Endothelial cell of umbilical vein (primary cell): Measurements from ENCODE around the gene BTAF1. TPM values are rescaled to one million over a fixed set of nuclear protein-coding genes. Genes with fewer than 3 reads are reported as not detected.

ENCODE experiments used
- BruUV-seq: library from RNA; stranded (reverse); fragments of 400-500 nt; replicated peaks from 2 replicates; lab custom pipeline; 2021; lab: Mats Ljungman, UMichigan
- CTCF ChIA-PET: fragments of 300-600, 350-600 bp; sonication (Branson Sonifier 250); formaldehyde crosslinking; loops from one replicate; lab custom pipeline; 2021; ENCODE audit warnings: antibody characterized with exemption, inconsistent platforms; lab: Charles Lee
- POLR2A ChIA-PET: fragments of 300-600, 350-600 bp; sonication (Branson Sonifier 250); formaldehyde crosslinking; loops from one replicate; lab custom pipeline; 2021; ENCODE audit warnings: antibody characterized with exemption, inconsistent platforms; lab: Charles Lee
- DNase-seq: peaks from one replicate; pipeline ENCODE4 v3.0.0-alpha.2; 2011; ENCODE audit warnings: low read depth, low spot score
- FAIRE-seq: peaks from 2 replicates; lab custom pipeline; 2011; peaks lifted over from hg19 to GRCh38; lab: Jason Lieb, UNC
- H2AFZ ChIP-seq: 2 replicates; pipeline ENCODE4 v1.6.0; 2012; ENCODE audit warnings: low read depth, low read length, control low read depth, inconsistent platforms
- H3K27ac ChIP-seq: 2 replicates; pipeline ENCODE4 v1.5.1; 2011; ENCODE audit warnings: low read depth, mild to moderate bottlenecking, control low read depth, low read length, moderate library complexity; ENCODE audit not compliant: insufficient read depth
- H3K27me3 ChIP-seq, 2 experiments: 2 replicates each; pipeline versions ENCODE4 v1.6.0 to v1.6.1; 2011; ENCODE audit warnings: low read length in 2 of 2, mixed read lengths in 1 of 2; ENCODE audit not compliant: control insufficient read depth in 2 of 2, insufficient read depth in 2 of 2
- H3K36me3 ChIP-seq, 2 experiments: 2 replicates in 1 of 2; 3 replicates in 1 of 2; pipeline ENCODE4 v1.5.1; 2011; ENCODE audit warnings: low read length in 2 of 2, mild to moderate bottlenecking in 1 of 2, moderate library complexity in 1 of 2; ENCODE audit not compliant: control insufficient read depth in 2 of 2, insufficient read depth in 2 of 2; ENCODE audit errors: extremely low read depth in 1 of 2
- H3K4me1 ChIP-seq: 3 replicates; pipeline ENCODE4 v1.5.1; 2011; ENCODE audit warnings: mild to moderate bottlenecking, low read length; ENCODE audit not compliant: control insufficient read depth, insufficient read depth; ENCODE audit errors: extremely low read depth
- H3K4me2 ChIP-seq: 2 replicates; pipeline ENCODE4 v1.6.1; 2011; ENCODE audit warnings: low read length, control low read depth, mixed read lengths; ENCODE audit not compliant: insufficient read depth
- H3K4me3 ChIP-seq, 3 experiments: fragments of 200-600 bp in 1 of 3; sonication (generic), shearing (Covaris generic) in 1 of 3; replicated peaks in 1 of 3; 2 replicates each; pipeline ENCODE4 v1.5.1; 2011 to 2016; ENCODE audit warnings: control low read depth in 3 of 3, low read length in 3 of 3, mild to moderate bottlenecking in 2 of 3, inconsistent platforms in 1 of 3, low read depth in 1 of 3, moderate library complexity in 1 of 3; ENCODE audit not compliant: insufficient read depth in 1 of 3
- H3K79me2 ChIP-seq: 2 replicates; pipeline ENCODE4 v1.6.0; 2012; ENCODE audit warnings: low read length, inconsistent platforms; ENCODE audit not compliant: control insufficient read depth, insufficient read depth
- H3K9ac ChIP-seq: replicated peaks from 2 replicates; pipeline ENCODE3; 2011; ENCODE audit warnings: low read length, control low read depth; ENCODE audit not compliant: insufficient read depth; ENCODE audit errors: extremely low read depth
- H3K9me1 ChIP-seq: replicated peaks from 3 replicates; pipeline ENCODE4 v1.6.0; 2011; ENCODE audit warnings: mild to moderate bottlenecking, low read length; ENCODE audit not compliant: control insufficient read depth, insufficient read depth; ENCODE audit errors: extremely low read depth
- H3K9me3 ChIP-seq: replicated peaks from 2 replicates; pipeline ENCODE4 v1.5.1; 2012; ENCODE audit warnings: low read length, inconsistent platforms; ENCODE audit not compliant: control insufficient read depth, insufficient read depth
- H4K20me1 ChIP-seq: replicated peaks from 2 replicates; pipeline ENCODE3; 2011; ENCODE audit warnings: mild to moderate bottlenecking, low read length; ENCODE audit not compliant: control insufficient read depth, insufficient read depth; ENCODE audit errors: extremely low read depth
- EZH2 ChIP-seq: IDR thresholded peaks from 2 replicates; pipeline ENCODE4 v1.6.1; 2012; ENCODE audit warnings: borderline replicate concordance, low read depth, mild to moderate bottlenecking, moderate library complexity, low read length, inconsistent platforms; ENCODE audit not compliant: severe bottlenecking
- FOS ChIP-seq: IDR thresholded peaks from 2 replicates; pipeline ENCODE4 v1.6.1; 2011; ENCODE audit warnings: mild to moderate bottlenecking, low read length, moderate library complexity, borderline replicate concordance; ENCODE audit not compliant: insufficient read depth
- GATA2 ChIP-seq: IDR thresholded peaks from 2 replicates; pipeline ENCODE4 v1.7.0; 2011; ENCODE audit warnings: low read depth, mild to moderate bottlenecking, moderate library complexity, mixed read lengths, low read length; ENCODE audit not compliant: insufficient read length, insufficient read depth
- JUN ChIP-seq: IDR thresholded peaks from 2 replicates; pipeline ENCODE4 v1.6.1; 2011; ENCODE audit warnings: borderline replicate concordance, low read depth; ENCODE audit not compliant: insufficient read length, insufficient read depth
- MYC ChIP-seq: IDR thresholded peaks from one replicate; pipeline ENCODE4 v1.6.1; 2011; ENCODE audit warnings: mild to moderate bottlenecking, low read depth, low read length
- POLR2A ChIP-seq: IDR thresholded peaks from 2 replicates; pipeline ENCODE4 v1.6.1; 2012; ENCODE audit warnings: low read depth, mild to moderate bottlenecking, control low read depth, low read length
- POLR2AphosphoS5 ChIP-seq: IDR thresholded peaks from 2 replicates; pipeline ENCODE4 v1.6.1; 2012; ENCODE audit warnings: low read depth, mild to moderate bottlenecking, control low read depth, low read length, moderate library complexity; ENCODE audit not compliant: insufficient read depth
- dilution Hi-C: fragments of 300-500 bp; cut with MboI; formaldehyde crosslinking; loops from one replicate; pipeline ENCODE4 v1.15.0; 2019; ENCODE audit warnings: low sequenced_read_pairs; ENCODE audit not compliant: extremely low pct_ligation_motif_present
- intact Hi-C: fragments of 100-400 bp; cut with micrococcal nuclease; formaldehyde crosslinking; loops from one replicate; pipeline ENCODE4 v1.10.0; 2022
- polyA plus RNA-seq, 4 experiments: library from polyadenylated mRNA; depleted of rRNA in 3 of 4; stranded (reverse) in 3 of 4; unstranded in 1 of 4; fragments of >200 nt; gene quantifications; 2 replicates each; pipeline versions ENCODE4 v1.2.1 to v1.2.3, GENCODE V29; 2011 to 2012; ENCODE audit warnings: missing spikeins in 1 of 4
- total RNA-seq: library from RNA; stranded (reverse); gene quantifications from 2 replicates; pipeline ENCODE4 v1.2.3, GENCODE V29; 2021
- TF ChIP-seq, protein P1 (sequence below): IDR thresholded peaks from 2 replicates; pipeline ENCODE4 v1.6.1; 2011; ENCODE audit not compliant: insufficient read depth, insufficient read length
- TF ChIP-seq, protein P2 (sequence below), 2 donors: IDR thresholded peaks; 1 replicate in 1 of 2; 2 replicates in 1 of 2; pipeline ENCODE4 v1.5.1; 2011; ENCODE audit warnings: low read length in 2 of 2, mild to moderate bottlenecking in 2 of 2, moderate library complexity in 2 of 2, control low read depth in 1 of 2, inconsistent platforms in 1 of 2, low read depth in 1 of 2; ENCODE audit not compliant: insufficient read depth in 1 of 2; ENCODE audit errors: extremely low read depth in 1 of 2

The BTAF1 gene
- total and polyA plus RNA-seq, 2 donors (not counting 3 experiments of a cell fraction or from before 2014, with no cell fraction given): 9.9 to 23.1 TPM

DNA sequence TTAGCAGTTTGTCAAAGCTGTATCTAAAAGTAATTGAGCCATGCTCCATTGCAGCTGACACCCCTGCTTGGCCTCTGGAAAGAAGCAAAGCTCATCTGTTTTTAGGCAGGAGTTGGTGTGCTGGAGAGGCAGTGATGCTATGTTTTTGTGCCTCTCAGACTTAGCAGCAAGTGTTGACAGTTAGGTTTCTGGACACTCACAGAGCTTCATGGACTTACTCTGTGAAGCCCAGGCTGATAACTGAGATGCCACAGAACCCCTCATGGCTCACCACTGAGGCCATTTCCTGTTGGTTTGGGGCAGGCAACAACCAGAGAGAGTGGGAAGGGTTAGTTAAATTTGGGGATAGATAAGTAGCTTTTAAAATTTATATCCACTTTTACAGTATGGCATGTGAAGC is 59.8 kb downstream of the BTAF1 start:
- DNase-seq (no peak), FAIRE-seq (no peak)
- Histone ChIP-seq H3K4me2 (no peak overlapping the region), H2AFZ (no peak overlapping the region), H3K27me3 (no peaks in the 10 kb centered on the region), H3K4me1 (no peaks in the 10 kb centered on the region), H3K27ac (no peak overlapping the region), H3K36me3 (peaks cover 4 to 17% of the 10 kb centered on the region in 2 experiments), H4K20me1 (no peaks in the 10 kb centered on the region), H3K4me3 (no peak overlapping the region), H3K9me1 (no peaks in the 10 kb centered on the region), H3K9ac (no peak overlapping the region), H3K9me3 (no peaks in the 10 kb centered on the region), H3K79me2 (no peaks in the 10 kb centered on the region)
- dilution Hi-C loops (no loop called here), intact Hi-C loops (no loop called here)
- ChIA-PET CTCF (interaction anchor here (1.0 kb wide), 1 partner anchor 9 kb away, joined by 3 read pairs; no protein-coding TSS in a partner anchor), POLR2A (no interaction called here)
- no TSS peak for BruUV-seq
- TF ChIP-seq JUN (no peak), EZH2 (no peak), POLR2A (no peak), GATA2 (no peak), FOS (no peak), POLR2AphosphoS5 (no peak), MYC (no peak)
- TF ChIP-seq, protein P1, sequence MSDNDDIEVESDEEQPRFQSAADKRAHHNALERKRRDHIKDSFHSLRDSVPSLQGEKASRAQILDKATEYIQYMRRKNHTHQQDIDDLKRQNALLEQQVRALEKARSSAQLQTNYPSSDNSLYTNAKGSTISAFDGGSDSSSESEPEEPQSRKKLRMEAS: no peak
- TF ChIP-seq, protein P2, sequence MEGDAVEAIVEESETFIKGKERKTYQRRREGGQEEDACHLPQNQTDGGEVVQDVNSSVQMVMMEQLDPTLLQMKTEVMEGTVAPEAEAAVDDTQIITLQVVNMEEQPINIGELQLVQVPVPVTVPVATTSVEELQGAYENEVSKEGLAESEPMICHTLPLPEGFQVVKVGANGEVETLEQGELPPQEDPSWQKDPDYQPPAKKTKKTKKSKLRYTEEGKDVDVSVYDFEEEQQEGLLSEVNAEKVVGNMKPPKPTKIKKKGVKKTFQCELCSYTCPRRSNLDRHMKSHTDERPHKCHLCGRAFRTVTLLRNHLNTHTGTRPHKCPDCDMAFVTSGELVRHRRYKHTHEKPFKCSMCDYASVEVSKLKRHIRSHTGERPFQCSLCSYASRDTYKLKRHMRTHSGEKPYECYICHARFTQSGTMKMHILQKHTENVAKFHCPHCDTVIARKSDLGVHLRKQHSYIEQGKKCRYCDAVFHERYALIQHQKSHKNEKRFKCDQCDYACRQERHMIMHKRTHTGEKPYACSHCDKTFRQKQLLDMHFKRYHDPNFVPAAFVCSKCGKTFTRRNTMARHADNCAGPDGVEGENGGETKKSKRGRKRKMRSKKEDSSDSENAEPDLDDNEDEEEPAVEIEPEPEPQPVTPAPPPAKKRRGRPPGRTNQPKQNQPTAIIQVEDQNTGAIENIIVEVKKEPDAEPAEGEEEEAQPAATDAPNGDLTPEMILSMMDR (IDR thresholded peaks at IDR 0.05; ENCODE audit: extremely low read depth in 1 of 2, insufficient read depth in 1 of 2, low read depth in 1 of 2, low read length in 2 of 2): no peak
